ENCODE measurements around the gene MINAR1.

The MINAR1 gene

GRCh38 chr15:79450648-79451047 lies 18.5 kb downstream of the MINAR1 start:
- Histone ChIP-seq H3K4me3 (ENCODE audit: insufficient read depth, low read depth, low read length) (no peak overlapping the region), H3K27ac (ENCODE audit: insufficient read depth, low read depth, low read length, poor library complexity, severe bottlenecking) (no peak overlapping the region), H3K4me1 (ENCODE audit: control insufficient read depth, insufficient read depth, low read length) (peaks cover 8% of the 10 kb centered on the region), H3K9me3 (ENCODE audit: control insufficient read depth, low read length) (no peaks in the 10 kb centered on the region), H3K27me3 (ENCODE audit: control insufficient read depth, insufficient read depth, low read length, poor library complexity, severe bottlenecking) (no peaks in the 10 kb centered on the region), H3K36me3 (ENCODE audit: control insufficient read depth, insufficient read depth, low read length) (no peaks in the 10 kb centered on the region)
- WGBS, 2 experiments, result 87 to 92% methylated on average over 3 of the region's 3 CpGs

- Histone ChIP-seq H3K27ac (ENCODE audit: insufficient read depth, low read depth, low read length, poor library complexity, severe bottlenecking) (no peak overlapping the region), H3K4me3 (ENCODE audit: insufficient read depth, low read depth, low read length) (no peak overlapping the region), H3K4me1 (ENCODE audit: control insufficient read depth, insufficient read depth, low read length) (peaks cover 8% of the 10 kb centered on the region), H3K36me3 (ENCODE audit: control insufficient read depth, insufficient read depth, low read length) (no peaks in the 10 kb centered on the region), H3K9me3 (ENCODE audit: control insufficient read depth, low read length) (no peaks in the 10 kb centered on the region), H3K27me3 (ENCODE audit: control insufficient read depth, insufficient read depth, low read length, poor library complexity, severe bottlenecking) (no peaks in the 10 kb centered on the region)
- 44 to 47% methylated on average over 17 of the region's 17 CpGs for WGBS, 2 experiments
Measured at GRCh38 chr15:79451361-79451999, 19.3 kb downstream of the MINAR1 start.

GRCh38 chr15:79452244-79453051 lies 20.3 kb downstream of the MINAR1 start:
- no peaks in the 10 kb centered on the region for H3K9me3 ChIP-seq (ENCODE audit: control insufficient read depth, low read length)
- no peak overlapping the region for H3K4me3 ChIP-seq (ENCODE audit: insufficient read depth, low read depth, low read length)
- no peaks in the 10 kb centered on the region for H3K27me3 ChIP-seq (ENCODE audit: control insufficient read depth, insufficient read depth, low read length, poor library complexity, severe bottlenecking)
- no peak overlapping the region for H3K27ac ChIP-seq (ENCODE audit: insufficient read depth, low read depth, low read length, poor library complexity, severe bottlenecking)
- no peaks in the 10 kb centered on the region for H3K36me3 ChIP-seq (ENCODE audit: control insufficient read depth, insufficient read depth, low read length)
- peaks cover 8% of the 10 kb centered on the region for H3K4me1 ChIP-seq (ENCODE audit: control insufficient read depth, insufficient read depth, low read length)
- WGBS, 2 experiments, result 90 to 92% methylated on average over 4 of the region's 4 CpGs

GRCh38 chr15:79453446-79453845 lies 21.3 kb downstream of the MINAR1 start:
- 93% methylated on average over 3 of the region's 3 CpGs for WGBS, 2 experiments
- peaks cover 8% of the 10 kb centered on the region for H3K4me1 ChIP-seq (ENCODE audit: control insufficient read depth, insufficient read depth, low read length)

GRCh38 chr15:79454063-79454462 lies 21.9 kb downstream of the MINAR1 start:
- Histone ChIP-seq H3K4me1 (ENCODE audit: control insufficient read depth, insufficient read depth, low read length) (peaks cover 8% of the 10 kb centered on the region), H3K36me3 (ENCODE audit: control insufficient read depth, insufficient read depth, low read length) (no peaks in the 10 kb centered on the region), H3K4me3 (ENCODE audit: insufficient read depth, low read depth, low read length) (no peak overlapping the region), H3K27me3 (ENCODE audit: control insufficient read depth, insufficient read depth, low read length, poor library complexity, severe bottlenecking) (no peaks in the 10 kb centered on the region), H3K27ac (ENCODE audit: insufficient read depth, low read depth, low read length, poor library complexity, severe bottlenecking) (no peak overlapping the region), H3K9me3 (ENCODE audit: control insufficient read depth, low read length) (no peaks in the 10 kb centered on the region)
- WGBS, 2 experiments, result 85 to 90% methylated on average over 2 to 3 of the region's 3 CpGs

More at GRCh38 chr15:79453446-79453845, 21.3 kb downstream of the MINAR1 start:
- Histone ChIP-seq H3K4me3 (ENCODE audit: insufficient read depth, low read depth, low read length) (no peak overlapping the region), H3K9me3 (ENCODE audit: control insufficient read depth, low read length) (no peaks in the 10 kb centered on the region), H3K36me3 (ENCODE audit: control insufficient read depth, insufficient read depth, low read length) (no peaks in the 10 kb centered on the region), H3K27me3 (ENCODE audit: control insufficient read depth, insufficient read depth, low read length, poor library complexity, severe bottlenecking) (no peaks in the 10 kb centered on the region), H3K27ac (ENCODE audit: insufficient read depth, low read depth, low read length, poor library complexity, severe bottlenecking) (no peak overlapping the region)

DNA sequence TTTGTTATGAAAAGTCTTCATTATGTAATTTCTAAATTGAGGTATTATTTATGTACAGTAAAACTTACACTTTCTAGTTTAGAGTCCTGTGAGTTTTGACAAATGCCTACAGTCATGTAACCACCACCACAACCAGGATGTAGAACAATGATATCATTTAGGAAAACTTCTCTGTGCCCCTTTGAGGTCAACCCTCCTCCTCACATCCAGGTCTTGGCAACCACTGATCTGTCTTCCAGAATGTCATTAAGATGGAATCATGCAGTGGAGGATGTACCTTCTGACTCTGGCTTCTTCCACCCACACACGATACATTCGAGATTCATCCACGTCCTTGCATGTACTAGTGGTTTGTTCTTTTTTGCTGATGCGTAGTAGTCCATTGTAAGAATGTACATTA lies 23.2 kb downstream of the MINAR1 start:
- Histone ChIP-seq H3K36me3 (ENCODE audit: control insufficient read depth, insufficient read depth, low read length) (no peaks in the 10 kb centered on the region), H3K27ac (ENCODE audit: insufficient read depth, low read depth, low read length, poor library complexity, severe bottlenecking) (no peak overlapping the region), H3K9me3 (ENCODE audit: control insufficient read depth, low read length) (no peaks in the 10 kb centered on the region), H3K27me3 (ENCODE audit: control insufficient read depth, insufficient read depth, low read length, poor library complexity, severe bottlenecking) (no peaks in the 10 kb centered on the region), H3K4me1 (ENCODE audit: control insufficient read depth, insufficient read depth, low read length) (peaks cover 8% of the 10 kb centered on the region), H3K4me3 (ENCODE audit: insufficient read depth, low read depth, low read length) (no peak overlapping the region)
- WGBS, 2 experiments, result 83 to 100% methylated on average over 3 to 4 of the region's 4 CpGs

DNA sequence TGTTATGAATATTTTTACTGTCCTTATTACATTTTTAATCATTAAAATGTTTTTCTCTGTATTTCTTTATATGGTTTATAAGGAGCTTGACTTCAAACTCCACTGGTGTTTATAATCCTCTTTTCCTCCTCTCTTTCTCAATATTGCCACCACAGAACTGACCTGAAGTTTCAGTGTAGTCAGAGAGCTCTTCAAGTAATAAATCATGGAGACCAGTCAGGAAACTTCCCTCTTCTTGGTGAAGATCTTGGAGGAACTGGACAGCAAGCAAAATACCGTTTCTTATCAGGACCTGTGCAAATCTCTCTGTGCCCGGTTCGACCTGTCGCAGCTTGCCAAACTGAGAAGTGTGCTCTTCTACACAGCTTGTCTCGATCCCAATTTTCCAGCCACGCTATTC lies 23.8 kb downstream of the MINAR1 start:
- H3K27me3 ChIP-seq (ENCODE audit: control insufficient read depth, insufficient read depth, low read length, poor library complexity, severe bottlenecking), result no peaks in the 10 kb centered on the region
- peaks cover 8% of the 10 kb centered on the region for H3K4me1 ChIP-seq (ENCODE audit: control insufficient read depth, insufficient read depth, low read length)
- no peak overlapping the region for H3K27ac ChIP-seq (ENCODE audit: insufficient read depth, low read depth, low read length, poor library complexity, severe bottlenecking)
- H3K36me3 ChIP-seq (ENCODE audit: control insufficient read depth, insufficient read depth, low read length), result no peaks in the 10 kb centered on the region
- 93 to 94% methylated on average over 6 of the region's 6 CpGs for WGBS, 2 experiments
- H3K9me3 ChIP-seq (ENCODE audit: control insufficient read depth, low read length), result no peaks in the 10 kb centered on the region
- no peak overlapping the region for H3K4me3 ChIP-seq (ENCODE audit: insufficient read depth, low read depth, low read length)

GRCh38 chr15:79458491-79458890 lies 26.4 kb downstream of the MINAR1 start:
- Histone ChIP-seq H3K36me3 (ENCODE audit: control insufficient read depth, insufficient read depth, low read length) (no peaks in the 10 kb centered on the region), H3K4me3 (ENCODE audit: insufficient read depth, low read depth, low read length) (no peak overlapping the region), H3K27ac (ENCODE audit: insufficient read depth, low read depth, low read length, poor library complexity, severe bottlenecking) (no peak overlapping the region), H3K4me1 (ENCODE audit: control insufficient read depth, insufficient read depth, low read length) (no peaks in the 10 kb centered on the region), H3K9me3 (ENCODE audit: control insufficient read depth, low read length) (no peaks in the 10 kb centered on the region), H3K27me3 (ENCODE audit: control insufficient read depth, insufficient read depth, low read length, poor library complexity, severe bottlenecking) (no peaks in the 10 kb centered on the region)
- 91 to 94% methylated on average over 6 of the region's 6 CpGs for whole genome bisulfite sequencing, 2 experiments

GRCh38 chr15:79459666-79460065 lies 27.5 kb downstream of the MINAR1 start:
- WGBS, 2 experiments, result 93 to 96% methylated on average over 1 of the region's 1 CpG
- no peaks in the 10 kb centered on the region for H3K4me1 ChIP-seq (ENCODE audit: control insufficient read depth, insufficient read depth, low read length)
- H3K27me3 ChIP-seq (ENCODE audit: control insufficient read depth, insufficient read depth, low read length, poor library complexity, severe bottlenecking), result no peaks in the 10 kb centered on the region
- H3K9me3 ChIP-seq (ENCODE audit: control insufficient read depth, low read length), result no peaks in the 10 kb centered on the region
- no peaks in the 10 kb centered on the region for H3K36me3 ChIP-seq (ENCODE audit: control insufficient read depth, insufficient read depth, low read length)
- H3K27ac ChIP-seq (ENCODE audit: insufficient read depth, low read depth, low read length, poor library complexity, severe bottlenecking), result no peak overlapping the region
- no peak overlapping the region for H3K4me3 ChIP-seq (ENCODE audit: insufficient read depth, low read depth, low read length)

GRCh38 chr15:79463043-79463780 lies 31.1 kb downstream of the MINAR1 start:
- Histone ChIP-seq H3K4me1 (ENCODE audit: control insufficient read depth, insufficient read depth, low read length) (no peaks in the 10 kb centered on the region), H3K4me3 (ENCODE audit: insufficient read depth, low read depth, low read length) (no peak overlapping the region), H3K27ac (ENCODE audit: insufficient read depth, low read depth, low read length, poor library complexity, severe bottlenecking) (no peak overlapping the region), H3K27me3 (ENCODE audit: control insufficient read depth, insufficient read depth, low read length, poor library complexity, severe bottlenecking) (no peaks in the 10 kb centered on the region), H3K36me3 (ENCODE audit: control insufficient read depth, insufficient read depth, low read length) (no peaks in the 10 kb centered on the region), H3K9me3 (ENCODE audit: control insufficient read depth, low read length) (no peaks in the 10 kb centered on the region)
- 93% methylated on average over 18 of the region's 18 CpGs for WGBS, 2 experiments

Measured in ectodermal cell (in vitro differentiated cells).